Left ventricle myocardium inferior (tissue), 1 donor: ENCODE results near the gene SAGE1. TPM values are rescaled to one million over a fixed set of nuclear protein-coding genes. Genes with fewer than 3 reads are reported as not detected.
"Not testable (repeated sequence)": the region's sequence is repeated elsewhere in the genome, so short reads cannot be mapped to it uniquely, and the experiment has no call there.

Experiments used
- DNase-seq: peaks from one replicate; pipeline ENCODE4 v3.0.0-alpha.2; 2020
- H3K27ac ChIP-seq: fragments of 200-600 bp; replicated peaks from 2 replicates; pipeline ENCODE4 v1.8.0; 2021
- H3K27me3 ChIP-seq: fragments of 200-600 bp; 2 replicates; pipeline ENCODE4 v1.8.0; 2021; ENCODE audit warnings: low read depth
- H3K36me3 ChIP-seq: fragments of 200-600 bp; 2 replicates; pipeline ENCODE4 v1.8.0; 2021
- H3K4me1 ChIP-seq: fragments of 200-600 bp; 2 replicates; pipeline ENCODE4 v1.8.0; 2021
- H3K4me3 ChIP-seq: fragments of 200-600 bp; 2 replicates; pipeline ENCODE4 v1.8.0; 2021; ENCODE audit warnings: mild to moderate bottlenecking, moderate library complexity
- H3K9me3 ChIP-seq: fragments of 200-600 bp; replicated peaks from 2 replicates; pipeline ENCODE4 v1.8.0; 2021
- CTCF ChIP-seq: fragments of 200-600 bp; IDR thresholded peaks from 2 replicates; pipeline ENCODE4 v1.8.0; 2021; ENCODE audit warnings: antibody characterized with exemption, mild to moderate bottlenecking, borderline replicate concordance
- intact Hi-C: fragments of 100-400 bp; cut with micrococcal nuclease; formaldehyde crosslinking; loops from one replicate; pipeline ENCODE4 v1.11.0; 2022
- total RNA-seq: library from RNA; stranded (reverse); fragmentation: NEBNext Ultra II Directional; extraction: Animal tissue kit (Norgen Biotek cat#: 25700); gene quantifications from one replicate; pipeline ENCODE4 v1.2.1, GENCODE V29; 2021
- donor health status: DM: no; HTN: yes; CAD: no; lungs with severe emphysema.

SAGE1 gene
- total RNA-seq, 1 donor from 2014 or later, result not detected

GRCh38 chrX:135910251-135910650 is 16.7 kb downstream of the SAGE1 start:
- intact Hi-C loops, result no loop called here
- Histone ChIP-seq H3K4me3 (no peak overlapping the region), H3K36me3 (no peaks in the 10 kb centered on the region), H3K4me1 (no peaks in the 10 kb centered on the region), H3K9me3 (no peaks in the 10 kb centered on the region), H3K27me3 (no peaks in the 10 kb centered on the region), H3K27ac (no peak overlapping the region)
- no peak for DNase-seq
- TF ChIP-seq CTCF, result no peak

DNA sequence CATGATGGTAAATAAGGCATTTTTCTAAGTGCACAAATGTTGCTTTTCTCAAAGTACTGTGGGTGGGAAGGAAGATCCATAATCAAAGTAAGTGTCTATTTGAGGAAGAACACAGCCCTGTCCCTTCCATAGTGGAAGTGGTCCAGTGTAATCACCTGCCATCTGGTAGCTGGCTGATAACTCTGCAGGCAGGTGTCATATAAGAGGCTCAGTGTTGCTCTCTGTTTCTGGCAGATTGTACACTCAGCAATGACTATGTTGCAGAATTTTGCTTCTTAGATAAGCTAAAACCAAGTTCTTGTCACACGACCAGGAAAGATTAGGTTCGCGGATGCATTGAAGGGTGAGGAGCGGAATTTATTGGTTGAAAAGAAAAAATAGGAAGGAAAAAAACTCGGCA is 20.9 kb downstream of the SAGE1 start:
- no peak for DNase-seq
- no peak overlapping the region for H3K27ac ChIP-seq
- H3K27me3 ChIP-seq, result no peaks in the 10 kb centered on the region
- H3K4me3 ChIP-seq, result no peak overlapping the region
- no peaks in the 10 kb centered on the region for H3K36me3 ChIP-seq
- TF ChIP-seq CTCF, result no peak
- no peaks in the 10 kb centered on the region for H3K4me1 ChIP-seq
- intact Hi-C loops, result no loop called here
- H3K9me3 ChIP-seq, result no peaks in the 10 kb centered on the region

GRCh38 chrX:135920516-135920915 is 27.0 kb downstream of the SAGE1 start:
- intact Hi-C loops, H3K36me3 ChIP-seq, H3K9me3 ChIP-seq, H3K27ac ChIP-seq, H3K4me3 ChIP-seq, H3K27me3 ChIP-seq, H3K4me1 ChIP-seq, DNase-seq: not testable (repeated sequence)

DNA sequence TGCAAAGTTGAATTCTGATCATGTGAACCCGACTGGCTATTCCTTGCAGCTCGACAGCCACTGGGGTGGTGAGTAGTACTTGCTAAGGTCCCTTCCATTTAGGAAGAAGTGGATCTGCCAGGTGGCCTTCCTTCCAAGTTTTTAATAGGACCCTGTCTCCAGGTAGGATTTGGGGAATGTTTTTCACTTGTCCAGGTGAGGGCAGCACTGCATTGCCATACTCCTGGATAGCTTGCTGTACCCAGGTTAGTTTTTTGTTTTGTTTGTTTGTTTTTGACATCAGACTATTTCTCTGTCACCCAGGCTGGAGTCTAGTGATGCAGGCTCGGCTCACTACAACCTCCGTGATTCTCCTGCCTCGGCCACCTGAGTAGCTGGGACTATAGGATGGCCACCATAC is 29.8 kb downstream of the SAGE1 start:
- intact Hi-C loops, result no loop called here
- Histone ChIP-seq H3K27ac (no peak overlapping the region), H3K36me3 (no peaks in the 10 kb centered on the region), H3K4me3 (no peak overlapping the region), H3K4me1 (no peaks in the 10 kb centered on the region), H3K9me3 (no peaks in the 10 kb centered on the region), H3K27me3 (no peaks in the 10 kb centered on the region)
- TF ChIP-seq CTCF, result no peak
- no peak for DNase-seq

DNA sequence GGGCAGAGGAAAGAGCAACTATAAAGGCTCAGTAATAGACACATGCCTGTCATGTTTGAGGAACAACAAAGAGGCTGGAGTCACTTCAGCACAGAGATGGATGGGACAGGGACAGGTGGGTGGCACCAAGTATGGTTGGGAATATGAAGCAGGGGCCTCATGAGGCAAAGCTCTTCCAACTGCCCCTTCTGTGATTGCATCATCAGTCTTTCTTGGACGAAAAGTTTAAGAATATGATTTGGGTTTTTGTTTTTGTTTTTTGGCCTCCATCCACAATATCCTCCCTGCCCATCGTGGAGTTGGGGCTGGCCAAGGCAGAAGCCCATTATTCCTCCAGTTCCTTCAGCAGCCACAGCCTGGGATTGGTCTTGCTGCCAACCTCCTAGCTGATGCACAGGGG is 34.4 kb downstream of the SAGE1 start:
- no peaks in the 10 kb centered on the region for H3K27me3 ChIP-seq
- no peak for DNase-seq
- intact Hi-C loops, result no loop called here
- no peaks in the 10 kb centered on the region for H3K4me1 ChIP-seq
- no peaks in the 10 kb centered on the region for H3K36me3 ChIP-seq
- no peaks in the 10 kb centered on the region for H3K9me3 ChIP-seq
- TF ChIP-seq CTCF, result no peak
- no peak overlapping the region for H3K27ac ChIP-seq
- H3K4me3 ChIP-seq, result no peak overlapping the region

DNA sequence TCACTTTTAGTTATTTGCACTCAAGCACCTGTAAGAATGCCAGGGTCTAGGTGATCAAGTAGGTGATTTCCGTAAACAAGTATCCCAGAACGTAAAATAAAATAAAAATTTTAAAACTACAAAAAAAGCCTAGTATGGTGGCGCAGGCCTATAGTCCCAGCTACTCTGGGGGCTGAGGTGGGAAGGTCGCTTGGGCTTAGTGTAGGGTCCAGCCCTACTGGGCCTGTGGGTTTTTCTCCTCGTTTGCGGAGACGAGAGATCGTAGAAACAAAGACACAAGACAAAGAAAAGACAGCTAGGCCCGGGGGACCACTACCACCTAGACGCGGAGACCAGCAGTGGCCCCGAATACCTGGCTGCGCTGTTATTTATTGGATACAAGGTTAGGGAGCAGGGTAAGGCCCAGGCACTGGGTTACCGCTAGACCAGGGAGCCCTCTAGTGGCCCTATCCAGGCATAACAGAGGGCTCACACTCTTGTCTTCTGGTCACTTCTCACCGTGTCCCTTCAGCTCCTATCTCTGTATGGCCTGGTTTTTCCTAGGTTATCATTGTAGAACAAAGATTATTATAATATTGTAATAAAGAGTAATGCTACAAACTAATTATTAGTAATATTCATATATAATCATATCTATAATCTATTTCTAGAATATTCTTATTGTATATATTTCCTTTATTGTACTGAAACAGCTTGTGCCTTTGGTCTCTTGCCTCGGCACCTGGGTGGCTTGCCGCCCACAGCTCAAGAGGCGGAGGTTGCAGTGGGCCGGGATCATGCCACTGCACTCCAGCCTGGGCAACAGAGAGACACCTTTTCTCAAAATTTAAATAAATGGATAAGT is 38.4 kb downstream of the SAGE1 start:
- intact Hi-C loops, result no loop called here
- Histone ChIP-seq H3K9me3 (no peaks in the 10 kb centered on the region), H3K27ac (no peak overlapping the region), H3K27me3 (no peaks in the 10 kb centered on the region), H3K36me3 (no peaks in the 10 kb centered on the region), H3K4me3 (no peak overlapping the region), H3K4me1 (no peaks in the 10 kb centered on the region)
- peak; percentile 69 for TF ChIP-seq CTCF
- DNase-seq, result peak; percentile 12
